ENCODE measurements around the gene KRT8. TPM values are rescaled to one million over a fixed set of nuclear protein-coding genes. Genes with fewer than 3 reads are reported as not detected.

KRT8 gene
- total and polyA plus RNA-seq, 8 donors: 317 to 789 (median 586) TPM

- Histone ChIP-seq H3K4me1 (peaks cover 27 to 42% (median 39%) of the 10 kb centered on the region in 3 donors), H3K27ac (peak overlapping the region; percentile 82 to 95 (median 94)), H3K4me3 (no peak overlapping the region), H3K36me3 (peaks cover 0 to 10% (median 1%) of the 10 kb centered on the region in 3 donors), H3K27me3 (no peaks in the 10 kb centered on the region), H3K9me3 (no peaks in the 10 kb centered on the region)
- WGBS, 2 donors: 70 to 71% methylated on average over 7 of the region's 7 CpGs
- no peak for FAIRE-seq
- no peak for ATAC-seq
- intact Hi-C loops (cut with DNase I): loop anchor here in 2 of 3 donors (10.0 kb wide), 1 partner anchor 49 kb away; no protein-coding TSS in a partner anchor
- TF ChIP-seq, protein P1, sequence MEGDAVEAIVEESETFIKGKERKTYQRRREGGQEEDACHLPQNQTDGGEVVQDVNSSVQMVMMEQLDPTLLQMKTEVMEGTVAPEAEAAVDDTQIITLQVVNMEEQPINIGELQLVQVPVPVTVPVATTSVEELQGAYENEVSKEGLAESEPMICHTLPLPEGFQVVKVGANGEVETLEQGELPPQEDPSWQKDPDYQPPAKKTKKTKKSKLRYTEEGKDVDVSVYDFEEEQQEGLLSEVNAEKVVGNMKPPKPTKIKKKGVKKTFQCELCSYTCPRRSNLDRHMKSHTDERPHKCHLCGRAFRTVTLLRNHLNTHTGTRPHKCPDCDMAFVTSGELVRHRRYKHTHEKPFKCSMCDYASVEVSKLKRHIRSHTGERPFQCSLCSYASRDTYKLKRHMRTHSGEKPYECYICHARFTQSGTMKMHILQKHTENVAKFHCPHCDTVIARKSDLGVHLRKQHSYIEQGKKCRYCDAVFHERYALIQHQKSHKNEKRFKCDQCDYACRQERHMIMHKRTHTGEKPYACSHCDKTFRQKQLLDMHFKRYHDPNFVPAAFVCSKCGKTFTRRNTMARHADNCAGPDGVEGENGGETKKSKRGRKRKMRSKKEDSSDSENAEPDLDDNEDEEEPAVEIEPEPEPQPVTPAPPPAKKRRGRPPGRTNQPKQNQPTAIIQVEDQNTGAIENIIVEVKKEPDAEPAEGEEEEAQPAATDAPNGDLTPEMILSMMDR (IDR thresholded peaks at IDR 0.05): no peak
- no peak for DNase-seq
These were observed 1.3 kb upstream of the KRT8 start for GRCh38 chr12:52906191-52906601.

GRCh38 chr12:52903855-52904508 is 894 bp downstream of the KRT8 start:
- intact Hi-C loops (cut with DNase I): loop anchor here in 2 of 3 donors (10.0 kb wide), 1 partner anchor 51 kb away; no protein-coding TSS in a partner anchor
- H3K4me1 ChIP-seq: peaks cover 35 to 61% (median 57%) of the 10 kb centered on the region in 3 donors

DNA sequence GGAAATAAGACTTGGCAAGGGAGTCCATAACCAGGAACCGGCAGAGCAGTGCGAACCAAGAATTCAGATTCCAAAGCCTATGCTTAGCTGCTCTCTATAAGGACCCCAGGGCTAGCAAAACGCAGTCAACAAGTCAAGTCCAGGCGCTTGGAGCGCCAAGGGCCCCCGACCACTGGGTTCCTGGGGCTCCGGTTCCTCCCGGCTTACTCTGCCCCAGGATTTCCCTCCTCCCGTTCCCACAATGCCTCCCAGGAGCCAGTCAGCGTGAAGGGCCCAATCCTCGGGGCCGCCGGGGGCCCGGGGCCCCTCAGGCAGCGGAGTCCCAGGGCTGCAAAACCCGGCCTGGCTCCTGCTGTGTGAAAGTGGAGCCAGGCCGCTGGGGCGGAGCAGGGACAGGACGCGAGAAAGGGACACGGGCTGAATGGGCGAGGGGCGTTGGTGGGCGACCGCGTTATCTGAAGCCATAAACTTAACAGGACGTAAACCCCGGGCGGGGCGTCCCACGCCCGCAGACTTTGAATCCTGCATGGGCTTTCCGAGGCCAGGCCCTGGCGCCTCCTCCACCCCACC is 1.5 kb downstream of the KRT8 start:
- H3K9me3 ChIP-seq: no peaks in the 10 kb centered on the region
- WGBS, 2 donors: 1 to 3% methylated on average over 30 to 34 of the region's 34 CpGs
- TF ChIP-seq, protein P1 (IDR thresholded peaks at IDR 0.05): no peak
- FAIRE-seq (no peak), ATAC-seq (peak; percentile 20 to 55 (median 39)), DNase-seq (peak; percentile 73 to 88 (median 76))
- peak overlapping the region; percentile 52 to 94 (median 82) for H3K4me3 ChIP-seq
- peaks cover 0 to 37% (median 27%) of the 10 kb centered on the region in 3 donors for H3K36me3 ChIP-seq
- intact Hi-C loops (cut with DNase I): loop anchor here in 2 of 3 donors (10.0 kb wide), 1 partner anchor 51 kb away; no protein-coding TSS in a partner anchor
- peak overlapping the region; percentile 82 to 95 (median 94) for H3K27ac ChIP-seq
- no peaks in the 10 kb centered on the region for H3K27me3 ChIP-seq
- peaks cover 29 to 57% (median 51%) of the 10 kb centered on the region in 3 donors for H3K4me1 ChIP-seq

More at GRCh38 chr12:52903855-52904508, 894 bp downstream of the KRT8 start:
- no peaks in the 10 kb centered on the region for H3K9me3 ChIP-seq
- TF ChIP-seq, protein P1 (IDR thresholded peaks at IDR 0.05): no peak
- peak overlapping the region; percentile 63 to 94 (median 82) for H3K4me3 ChIP-seq
- DNase-seq (peak; percentile 76 to 91 (median 88)), ATAC-seq (peak; percentile 62 to 73 (median 66)), FAIRE-seq (no peak)
- H3K36me3 ChIP-seq: peaks cover 0 to 32% (median 23%) of the 10 kb centered on the region in 3 donors
- H3K27ac ChIP-seq: peak overlapping the region; percentile 82 to 95 (median 94)
- 3 to 5% methylated on average over 26 to 30 of the region's 31 CpGs for WGBS, 2 donors
- no peaks in the 10 kb centered on the region for H3K27me3 ChIP-seq

DNA sequence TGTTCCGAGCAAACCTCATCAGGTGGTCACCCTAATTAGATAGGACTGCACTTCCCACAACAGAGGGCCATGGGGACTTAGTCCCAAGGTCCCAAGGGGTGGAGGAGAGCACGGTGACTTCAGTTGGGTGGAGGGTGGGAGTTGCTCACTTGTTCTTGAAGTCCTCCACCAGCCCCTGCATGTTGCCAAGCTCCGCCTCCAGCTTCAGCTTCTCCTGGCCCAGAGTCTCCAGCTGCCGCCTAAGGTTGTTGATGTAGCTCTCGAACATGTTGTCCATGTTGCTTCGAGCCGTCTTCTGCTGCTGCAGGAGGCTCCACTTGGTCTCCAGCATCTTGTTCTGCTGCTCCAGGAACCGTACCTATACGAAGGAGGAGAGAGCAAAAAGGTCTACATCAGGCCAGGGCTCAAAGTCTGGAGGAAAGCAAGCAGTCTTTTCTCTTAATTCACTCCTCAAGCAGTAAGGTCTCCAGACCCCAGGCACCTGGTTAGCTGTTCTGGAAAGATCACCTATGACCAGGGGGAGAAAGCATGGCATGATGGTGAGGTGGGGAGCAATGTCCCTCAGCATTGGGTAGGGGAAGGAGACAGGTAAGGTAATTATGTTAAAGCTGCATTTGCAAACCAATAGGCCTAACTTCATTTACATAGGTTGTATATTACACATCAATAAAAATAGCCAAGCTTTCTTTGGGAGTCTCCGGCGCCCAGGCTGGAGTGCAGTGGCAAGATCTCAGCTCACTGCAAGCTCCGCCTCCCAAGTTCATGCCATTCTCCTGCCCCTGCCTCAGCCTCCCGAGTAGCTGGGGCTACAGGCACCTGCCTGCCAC is 2.9 kb downstream of the KRT8 start:
- TF ChIP-seq, protein P1 (IDR thresholded peaks at IDR 0.05): no peak
- FAIRE-seq: no peak
- Histone ChIP-seq H3K9me3 (no peaks in the 10 kb centered on the region), H3K36me3 (peaks cover 0 to 51% (median 34%) of the 10 kb centered on the region in 3 donors), H3K27me3 (no peaks in the 10 kb centered on the region), H3K27ac (peak overlapping the region in 2 of 4 donors; percentile 95), H3K4me3 (peak overlapping the region; percentile 52 to 94 (median 82)), H3K4me1 (peaks cover 16 to 60% (median 39%) of the 10 kb centered on the region in 3 donors)
- intact Hi-C loops (cut with DNase I): loop anchor here in 2 of 3 donors (10.0 kb wide), 1 partner anchor 53 kb away; no protein-coding TSS in a partner anchor
- 34 to 36% methylated on average over 13 of the region's 13 CpGs for WGBS, 2 donors
- ATAC-seq: peak in 2 of 4 donors; percentile 1
- peak in 3 of 6 donors; percentile 43 to 71 (median 48) for DNase-seq

Data from pancreas (tissue), 10 donors.